ENCODE measurements around the gene TIMM13.

Gene TIMM13

GRCh38 chr19:2376784-2377519 is 50.4 kb downstream of the TIMM13 start:
- no peak for DNase-seq
